Endothelial cell (in vitro differentiated cells): ENCODE results near the gene TTI1. TPM values are rescaled to one million over a fixed set of nuclear protein-coding genes. Genes with fewer than 3 reads are reported as not detected.

Experiments
- DNase-seq: peaks from one replicate; pipeline ENCODE4 v3.0.0; 2021; ENCODE audit warnings: low spot score
- H3K27ac Mint-ChIP-seq: one replicate; pipeline ENCODE4 v1.8.0; 2021; ENCODE audit warnings: mixed read lengths, inconsistent platforms; ENCODE audit not compliant: unreplicated experiment
- H3K27me3 Mint-ChIP-seq: one replicate; pipeline ENCODE4 v1.8.0; 2021; ENCODE audit warnings: mild to moderate bottlenecking, moderate library complexity, mixed read lengths, inconsistent platforms; ENCODE audit not compliant: unreplicated experiment
- H3K36me3 Mint-ChIP-seq: one replicate; pipeline ENCODE4 v1.8.0; 2021; ENCODE audit warnings: mild to moderate bottlenecking, low read depth, mixed read lengths, inconsistent platforms; ENCODE audit not compliant: unreplicated experiment
- H3K4me1 Mint-ChIP-seq: one replicate; pipeline ENCODE4 v1.8.0; 2021; ENCODE audit warnings: mild to moderate bottlenecking, mixed read lengths, inconsistent platforms; ENCODE audit not compliant: unreplicated experiment
- H3K4me3 Mint-ChIP-seq: one replicate; pipeline ENCODE4 v1.8.0; 2021; ENCODE audit warnings: mild to moderate bottlenecking, mixed read lengths, inconsistent platforms; ENCODE audit not compliant: unreplicated experiment
- H3K9me3 Mint-ChIP-seq: one replicate; pipeline ENCODE4 v1.8.0; 2021; ENCODE audit warnings: mixed read lengths, inconsistent platforms; ENCODE audit not compliant: unreplicated experiment
- CTCF ChIP-seq: fragments of 200-600 bp; sonication (generic); IDR thresholded peaks from one replicate; pipeline ENCODE4 v1.5.0; 2021; ENCODE audit warnings: antibody characterized with exemption; ENCODE audit not compliant: unreplicated experiment
- total RNA-seq: library from RNA; stranded (reverse); fragmentation: NEBNext Ultra II Directional; extraction: Animal tissue kit (Norgen Biotek cat#: 25700); gene quantifications from one replicate; pipeline ENCODE4 v1.2.1, GENCODE V29; 2021; ENCODE audit not compliant: unreplicated experiment

The TTI1 gene
- total RNA-seq, 1 donor from 2014 or later: 31.9 TPM

- Mint-ChIP-seq H3K27ac (no peak overlapping the region), H3K9me3 (no peaks in the 10 kb centered on the region)
- TF ChIP-seq CTCF: no peak
Observed at GRCh38 chr20:38055848-38056247, 22.6 kb upstream of the TTI1 start.

GRCh38 chr20:38055294-38055693 is 22.0 kb upstream of the TTI1 start:
- Mint-ChIP-seq H3K27ac (no peak overlapping the region), H3K4me1 (peaks cover 3% of the 10 kb centered on the region), H3K36me3 (peaks cover 14% of the 10 kb centered on the region), H3K4me3 (no peak overlapping the region), H3K9me3 (no peaks in the 10 kb centered on the region), H3K27me3 (no peaks in the 10 kb centered on the region)
- no peak for TF ChIP-seq CTCF
- DNase-seq: no peak

More at GRCh38 chr20:38055848-38056247, 22.6 kb upstream of the TTI1 start:
- Mint-ChIP-seq H3K36me3 (peaks cover 20% of the 10 kb centered on the region), H3K4me1 (no peaks in the 10 kb centered on the region), H3K27me3 (peaks cover 1% of the 10 kb centered on the region), H3K4me3 (no peak overlapping the region)
- DNase-seq: no peak

GRCh38 chr20:38054647-38055046 is 21.4 kb upstream of the TTI1 start:
- no peak for TF ChIP-seq CTCF
- H3K4me3 Mint-ChIP-seq: no peak overlapping the region
- H3K27ac Mint-ChIP-seq: no peak overlapping the region
- DNase-seq: no peak
- no peaks in the 10 kb centered on the region for H3K27me3 Mint-ChIP-seq
- no peaks in the 10 kb centered on the region for H3K9me3 Mint-ChIP-seq
- H3K4me1 Mint-ChIP-seq: peaks cover 9% of the 10 kb centered on the region
- peaks cover 12% of the 10 kb centered on the region for H3K36me3 Mint-ChIP-seq

GRCh38 chr20:38052870-38053269 is 19.6 kb upstream of the TTI1 start:
- no peak overlapping the region for H3K4me3 Mint-ChIP-seq
- H3K36me3 Mint-ChIP-seq: peaks cover 7% of the 10 kb centered on the region
- H3K27me3 Mint-ChIP-seq: no peaks in the 10 kb centered on the region
- no peak for DNase-seq
- no peak overlapping the region for H3K27ac Mint-ChIP-seq
- no peak for TF ChIP-seq CTCF
- peaks cover 10% of the 10 kb centered on the region for H3K4me1 Mint-ChIP-seq
- H3K9me3 Mint-ChIP-seq: no peaks in the 10 kb centered on the region

GRCh38 chr20:38050686-38051085 is 17.4 kb upstream of the TTI1 start:
- no peak for TF ChIP-seq CTCF
- Mint-ChIP-seq H3K27me3 (no peaks in the 10 kb centered on the region), H3K4me3 (no peak overlapping the region), H3K36me3 (peaks cover 7% of the 10 kb centered on the region), H3K4me1 (peaks cover 10% of the 10 kb centered on the region), H3K27ac (no peak overlapping the region), H3K9me3 (no peaks in the 10 kb centered on the region)
- DNase-seq: no peak
